GM15510 (cell line): ENCODE results near the gene THRA.

Experiments
- POLR2A ChIP-seq: IDR thresholded peaks from 3 replicates; pipeline ENCODE4 v1.6.1; 2011; ENCODE audit warnings: borderline replicate concordance; ENCODE audit not compliant: insufficient read length; ENCODE audit errors: extremely low read depth

The THRA gene

GRCh38 chr17:40084477-40084876, 21.7 kb downstream of the THRA start:
- no peak for TF ChIP-seq POLR2A

GRCh38 chr17:40086150-40087044, 23.6 kb downstream of the THRA start:
- TF ChIP-seq POLR2A, result no peak

GRCh38 chr17:40087049-40087794, 24.5 kb downstream of the THRA start:
- TF ChIP-seq POLR2A, result no peak

- no peak for TF ChIP-seq POLR2A
Measured at GRCh38 chr17:40087903-40088718, 25.3 kb downstream of the THRA start.

GRCh38 chr17:40089077-40089895, 26.5 kb downstream of the THRA start:
- no peak for TF ChIP-seq POLR2A

- no peak for TF ChIP-seq POLR2A
Measured at GRCh38 chr17:40090237-40091119, 27.7 kb downstream of the THRA start.

- TF ChIP-seq POLR2A, result no peak
Measured at GRCh38 chr17:40091691-40092397, 29.1 kb downstream of the THRA start.

GRCh38 chr17:40092581-40092980, 29.8 kb downstream of the THRA start:
- no peak for TF ChIP-seq POLR2A

- TF ChIP-seq POLR2A, result no peak
Measured at GRCh38 chr17:40093005-40093579, 30.3 kb downstream of the THRA start.

- TF ChIP-seq POLR2A, result no peak
Measured at GRCh38 chr17:40093580-40094201, 30.9 kb downstream of the THRA start.

GRCh38 chr17:40094874-40095273, 32.1 kb downstream of the THRA start:
- no peak for TF ChIP-seq POLR2A
